Cardiac fibroblast (primary cell): Measurements from ENCODE around the gene BSN.

Experiments used
- DNase-seq, 2 donors: peaks; one replicate each; pipeline versions ENCODE4 v3.0.0 to v3.0.0-alpha.2; 2010; ENCODE audit warnings: low read depth in 2 of 2
- H3K4me3 ChIP-seq, 2 donors: replicated peaks in 1 of 2; 1 replicate in 1 of 2; 2 replicates in 1 of 2; pipeline ENCODE4 v1.5.1; 2011; ENCODE audit warnings: low read depth in 2 of 2, low read length in 2 of 2, mild to moderate bottlenecking in 2 of 2, moderate library complexity in 1 of 2
- TF ChIP-seq, protein P1 (sequence below): IDR thresholded peaks from one replicate; pipeline ENCODE4 v1.5.1; 2011; ENCODE audit warnings: low read depth, mild to moderate bottlenecking, low read length, inconsistent platforms

Gene BSN

GRCh38 chr3:49534581-49535441 is 19.5 kb upstream of the BSN start:
- no peak for DNase-seq
- no peak overlapping the region for H3K4me3 ChIP-seq
- TF ChIP-seq, protein P1, sequence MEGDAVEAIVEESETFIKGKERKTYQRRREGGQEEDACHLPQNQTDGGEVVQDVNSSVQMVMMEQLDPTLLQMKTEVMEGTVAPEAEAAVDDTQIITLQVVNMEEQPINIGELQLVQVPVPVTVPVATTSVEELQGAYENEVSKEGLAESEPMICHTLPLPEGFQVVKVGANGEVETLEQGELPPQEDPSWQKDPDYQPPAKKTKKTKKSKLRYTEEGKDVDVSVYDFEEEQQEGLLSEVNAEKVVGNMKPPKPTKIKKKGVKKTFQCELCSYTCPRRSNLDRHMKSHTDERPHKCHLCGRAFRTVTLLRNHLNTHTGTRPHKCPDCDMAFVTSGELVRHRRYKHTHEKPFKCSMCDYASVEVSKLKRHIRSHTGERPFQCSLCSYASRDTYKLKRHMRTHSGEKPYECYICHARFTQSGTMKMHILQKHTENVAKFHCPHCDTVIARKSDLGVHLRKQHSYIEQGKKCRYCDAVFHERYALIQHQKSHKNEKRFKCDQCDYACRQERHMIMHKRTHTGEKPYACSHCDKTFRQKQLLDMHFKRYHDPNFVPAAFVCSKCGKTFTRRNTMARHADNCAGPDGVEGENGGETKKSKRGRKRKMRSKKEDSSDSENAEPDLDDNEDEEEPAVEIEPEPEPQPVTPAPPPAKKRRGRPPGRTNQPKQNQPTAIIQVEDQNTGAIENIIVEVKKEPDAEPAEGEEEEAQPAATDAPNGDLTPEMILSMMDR, result no peak

GRCh38 chr3:49535971-49536874 is 18.1 kb upstream of the BSN start:
- no peak for DNase-seq
- no peak overlapping the region for H3K4me3 ChIP-seq
- TF ChIP-seq, protein P1, result no peak

DNA sequence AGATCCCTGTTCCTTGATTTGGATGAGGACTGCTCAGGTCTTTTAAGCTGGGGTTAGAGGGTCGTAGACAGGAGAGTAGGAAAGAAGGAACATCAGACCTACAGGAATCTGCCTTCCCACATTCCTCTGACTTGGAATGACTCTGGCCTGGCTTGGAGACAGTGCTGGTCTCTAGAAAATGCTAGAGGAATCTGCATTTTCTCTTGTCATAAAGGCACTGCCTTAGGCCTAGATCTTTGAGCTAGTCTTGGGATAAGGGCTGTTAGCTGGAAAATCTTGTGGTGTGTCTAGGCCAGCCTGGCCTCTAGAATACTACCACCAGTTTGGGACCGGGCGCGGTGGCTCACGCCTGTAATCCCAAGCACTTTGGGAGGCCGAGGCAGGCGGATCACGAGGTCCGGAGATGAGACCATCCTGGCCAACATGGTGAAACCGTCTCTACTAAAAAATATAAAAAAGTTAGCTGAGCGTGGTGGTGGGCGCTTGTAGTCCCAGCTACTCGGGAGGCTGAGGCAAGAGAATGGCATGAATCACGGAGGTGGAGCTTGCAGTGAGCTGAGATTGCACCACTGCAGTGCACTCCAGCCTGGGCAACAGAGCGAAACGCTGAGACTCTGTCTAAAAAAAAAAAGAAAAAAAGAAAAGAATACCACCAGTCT is 17.3 kb upstream of the BSN start:
- TF ChIP-seq, protein P1, result no peak
- H3K4me3 ChIP-seq, result no peak overlapping the region
- no peak for DNase-seq

- DNase-seq, result peak; percentile 95 to 97
- TF ChIP-seq, protein P1, result peak; percentile 90
- H3K4me3 ChIP-seq, result peak overlapping the region; percentile 47 to 59
Measured at GRCh38 chr3:49539659-49540560, 14.4 kb upstream of the BSN start.

DNA sequence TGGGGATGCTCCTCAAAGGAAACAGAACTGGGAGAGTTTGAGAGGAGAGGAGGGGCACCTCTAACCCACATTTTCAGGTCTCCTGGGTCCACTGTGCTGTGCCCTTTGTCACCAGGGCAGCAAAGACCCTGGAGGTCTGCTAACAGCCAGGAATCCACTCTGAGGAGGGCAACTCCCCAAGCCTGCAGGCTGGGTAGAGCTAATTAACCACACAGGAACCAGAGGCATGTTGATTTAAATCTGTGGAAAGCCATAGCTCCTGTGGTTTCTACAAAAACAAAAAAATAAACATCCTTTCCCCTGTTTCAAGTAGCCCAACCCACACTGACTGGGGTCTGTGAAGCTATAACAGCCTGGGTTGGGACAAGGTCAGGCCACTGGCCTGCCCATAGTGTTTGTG is 2.2 kb upstream of the BSN start:
- DNase-seq, result no peak
- TF ChIP-seq, protein P1, result no peak
- no peak overlapping the region for H3K4me3 ChIP-seq

DNA sequence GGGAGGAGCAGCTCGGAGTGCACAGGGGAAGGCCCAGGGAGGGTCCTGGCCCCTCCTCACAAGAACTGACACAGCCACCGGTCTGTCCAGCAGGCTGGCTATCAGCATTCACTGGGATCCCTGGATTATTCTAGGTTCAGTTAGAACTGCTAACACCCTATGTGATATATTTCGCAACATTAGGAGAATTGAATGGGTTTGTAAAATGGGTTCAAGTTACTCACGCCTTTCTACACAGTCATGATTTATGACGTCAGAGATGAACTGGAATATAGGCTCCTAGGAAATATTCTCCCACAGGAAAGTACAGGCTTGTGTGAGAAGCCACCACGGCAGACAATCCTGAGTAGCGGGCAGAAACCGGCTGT is 969 bp upstream of the BSN start:
- TF ChIP-seq, protein P1, result no peak
- DNase-seq, result peak; percentile 55 to 67
- peak overlapping the region; percentile 65 to 73 for H3K4me3 ChIP-seq
